LHCN-M2 (cell line): Measurements from ENCODE around the gene CAPN12. TPM values are rescaled to one million over a fixed set of nuclear protein-coding genes. Genes with fewer than 3 reads are reported as not detected.

Experiments
- DNase-seq: peaks from one replicate; pipeline ENCODE4 v3.0.0-alpha.2; 2012; ENCODE audit warnings: low read depth
- total RNA-seq: library from RNA; depleted of rRNA; stranded (reverse); fragments of >200 nt; gene quantifications from 2 replicates; pipeline ENCODE4 v1.2.3, GENCODE V29; 2014; rRNA removed

CAPN12 gene
- total RNA-seq, 1 experiment from 2014 or later, result not detected

GRCh38 chr19:38682872-38683392 is 61.3 kb downstream of the CAPN12 start:
- DNase-seq, result no peak

DNA sequence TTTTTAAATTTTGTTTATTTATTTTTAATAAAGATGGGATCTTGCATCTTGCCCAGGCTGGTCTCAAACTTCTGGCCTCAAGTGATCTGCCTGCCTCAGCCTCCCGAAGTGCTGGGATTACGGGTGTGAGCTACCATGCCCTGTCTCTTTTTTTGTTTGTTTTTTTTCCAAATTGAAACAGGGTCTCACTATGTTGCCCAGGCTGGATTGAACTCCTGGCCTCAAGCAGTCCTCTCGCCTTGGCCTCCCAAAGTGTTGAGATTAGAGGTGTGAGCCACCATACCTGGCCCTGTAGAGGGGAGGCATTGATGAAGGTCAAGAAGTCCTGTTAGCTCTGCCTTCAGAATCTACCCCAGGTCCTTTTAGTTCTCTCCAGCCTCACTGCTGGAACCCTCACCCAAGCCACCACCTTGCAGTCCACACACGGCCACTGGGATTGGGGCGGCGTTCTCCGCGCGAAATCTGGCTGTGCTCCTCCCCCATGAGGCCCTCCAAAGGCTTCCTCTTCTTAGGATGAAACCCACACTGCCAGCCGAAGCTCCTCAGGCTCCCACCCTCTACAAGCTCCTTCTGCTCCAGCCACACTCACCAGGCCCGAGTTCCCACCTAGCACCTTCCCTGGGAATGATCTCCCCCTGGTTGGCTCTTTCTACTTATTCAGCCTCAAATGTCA is 61.9 kb downstream of the CAPN12 start:
- no peak for DNase-seq

Other genes starting within 250 kb of the CAPN12 start
- gene MAP4K1, start 126.5 kb downstream of the CAPN12 start, total RNA-seq, result 0.19 and 2.0 TPM in 2 replicates
- gene EIF3K, start 125.3 kb downstream of the CAPN12 start, total RNA-seq, result 279 and 320 TPM in 2 replicates
- gene ACTN4, start 96.8 kb downstream of the CAPN12 start, total RNA-seq, result 451 and 519 TPM in 2 replicates
- not detected in 2 replicates for gene LGALS7, start 29.0 kb upstream of the CAPN12 start, total RNA-seq
- not detected in 2 replicates for gene LGALS7B, start 44.7 kb upstream of the CAPN12 start, total RNA-seq
- not detected in 2 replicates for gene LGALS4, start 68.5 kb upstream of the CAPN12 start, total RNA-seq
- 28.7 and 41.0 TPM in 2 replicates for gene ECH1, start 87.3 kb upstream of the CAPN12 start, total RNA-seq
- gene HNRNPL, start 105.5 kb upstream of the CAPN12 start, total RNA-seq, result 289 and 297 TPM in 2 replicates
- gene RINL, start 133.8 kb upstream of the CAPN12 start, total RNA-seq, result 0.34 TPM in 1 of 2 replicates, not detected in the other
- gene SIRT2, start 155.1 kb upstream of the CAPN12 start, total RNA-seq, result 64.6 and 73.2 TPM in 2 replicates
- 20.3 and 21.8 TPM in 2 replicates for gene NFKBIB, start 155.5 kb upstream of the CAPN12 start, total RNA-seq
- gene CCER2, start 167.7 kb upstream of the CAPN12 start, total RNA-seq, result not detected in 2 replicates
- 29.9 and 35.9 TPM in 2 replicates for gene SARS2, start 186.3 kb upstream of the CAPN12 start, total RNA-seq
- 67.2 and 80.3 TPM in 2 replicates for gene MRPS12, start 186.5 kb upstream of the CAPN12 start, total RNA-seq
- gene FBXO17, start 231.3 kb upstream of the CAPN12 start, total RNA-seq, result 26.3 and 31.2 TPM in 2 replicates